Psoas muscle (tissue), 8 donors: ENCODE results near the gene LCN9. TPM values are rescaled to one million over a fixed set of nuclear protein-coding genes. Genes with fewer than 3 reads are reported as not detected.

ENCODE experiments used
- ATAC-seq, 4 donors: fragments of 200-7000 bp; cut with Tn5 transposase; one replicate each; pipeline ENCODE4 v1.9.1; 2020; ENCODE audit warnings: moderate library complexity in 3 of 4, mild to moderate bottlenecking in 2 of 4
- DNase-seq, 2 donors: peaks; one replicate each; pipeline ENCODE4 v3.0.0-alpha.2; 2020
- H3K27ac ChIP-seq: fragments of 200-600 bp; one replicate; pipeline ENCODE4 v1.8.0; 2022
- H3K27me3 ChIP-seq, 3 donors: fragments of 200-600 bp in 1 of 3; one replicate each; pipeline versions ENCODE4 v1.6.1 to v1.8.0; 2013 to 2022; ENCODE audit warnings: low read length in 2 of 3, mild to moderate bottlenecking in 2 of 3, moderate library complexity in 1 of 3; ENCODE audit not compliant: insufficient read depth in 3 of 3
- H3K36me3 ChIP-seq, 2 donors: fragments of 200-600 bp in 1 of 2; one replicate each; pipeline versions ENCODE4 v1.6.1 to v1.8.0; 2013 to 2022; ENCODE audit warnings: low read depth in 1 of 2, mild to moderate bottlenecking in 1 of 2, moderate library complexity in 1 of 2; ENCODE audit not compliant: insufficient read depth in 1 of 2
- H3K4me1 ChIP-seq: fragments of 200-600 bp; one replicate; pipeline ENCODE4 v1.8.0; 2022
- H3K4me3 ChIP-seq: fragments of 200-600 bp; one replicate; pipeline ENCODE4 v1.8.0; 2022; ENCODE audit warnings: mild to moderate bottlenecking
- H3K9me3 ChIP-seq: fragments of 200-600 bp; one replicate; pipeline ENCODE4 v1.8.0; 2022
- CTCF ChIP-seq: fragments of 200-600 bp; IDR thresholded peaks from one replicate; pipeline ENCODE4 v1.8.0; 2022; ENCODE audit warnings: antibody characterized with exemption
- WGBS, 3 donors: extraction: QIAGEN DNeasy Blood & Tissue Kit; methylation state at CpG; one replicate each; pipeline versions ENCODE4 v1.1.6 to v1.1.7; 2013; 5-methylcytosine and 5-hydroxymethylcytosine counted together
- intact Hi-C, 2 donors: fragments of 100-400 bp; cut with DNase I; formaldehyde crosslinking; loops; one replicate each; pipeline versions ENCODE4 v1.11.0 to v1.14.2; 2022
- polyA plus RNA-seq, 3 donors: library from polyadenylated mRNA; stranded (reverse); fragments of 200-250 nt; gene quantifications; one replicate each; pipeline ENCODE4 v1.2.3, GENCODE V29; 2013
- total RNA-seq, 4 donors: library from RNA; stranded (reverse); fragmentation: NEBNext Ultra II Directional in 2 of 4; extraction: Animal tissue kit (Norgen Biotek cat#: 25700) in 2 of 4; gene quantifications; one replicate each; pipeline versions ENCODE4 v1.2.1 to v1.2.4, GENCODE V29; 2021 to 2023
- donor health status: healthy with polysubstance abuse.
- donor health status: DM: no; HTN: no; CAD: no; lungs with moderate emphysema.
- donor health status: Bipolar disorder and iron deficiency.
- donor health status: healthy.
- donor health status: DM: yes; HTN: yes; CAD: no.
- donor health status: DM: no; HTN: no; CAD: no.
- donor health status: DM: no; HTN: no; CAD: no.
- donor health status: DM: yes; HTN: yes; CAD: no.

LCN9 gene
- total and polyA plus RNA-seq, 7 donors, result not detected

DNA sequence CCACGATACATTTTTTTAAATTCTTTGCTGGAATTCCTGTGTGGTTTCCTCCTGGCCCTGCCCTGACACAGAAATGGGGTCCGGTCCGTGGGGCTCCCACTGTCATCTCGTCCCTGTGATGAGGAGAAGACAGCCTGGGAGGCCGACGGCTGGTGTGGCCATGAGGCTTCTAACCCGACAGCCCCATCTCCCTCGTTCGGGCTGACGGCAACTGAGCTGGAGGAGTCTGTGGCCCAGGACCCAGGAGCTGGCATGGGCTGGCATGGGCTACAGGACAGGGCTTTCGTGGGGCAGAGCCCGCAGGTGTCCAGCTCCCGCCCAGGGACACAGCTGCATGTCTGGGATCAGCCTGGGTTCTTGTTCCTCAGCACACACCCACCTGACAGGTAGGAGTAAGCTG is 13.8 kb downstream of the LCN9 start:
- TF ChIP-seq CTCF, result no peak
- ATAC-seq (no peak), DNase-seq (no peak)
- H3K36me3 ChIP-seq, result no peaks in the 10 kb centered on the region
- intact Hi-C loops, result no loop called here
- no peaks in the 10 kb centered on the region for H3K9me3 ChIP-seq
- H3K4me3 ChIP-seq, result no peak overlapping the region
- peaks cover 0 to 20% (median 0%) of the 10 kb centered on the region in 3 donors for H3K27me3 ChIP-seq
- H3K27ac ChIP-seq, result no peak overlapping the region
- WGBS, 3 donors, result 79 to 81% (median 81%) methylated on average over 13 of the region's 13 CpGs
- no peaks in the 10 kb centered on the region for H3K4me1 ChIP-seq

DNA sequence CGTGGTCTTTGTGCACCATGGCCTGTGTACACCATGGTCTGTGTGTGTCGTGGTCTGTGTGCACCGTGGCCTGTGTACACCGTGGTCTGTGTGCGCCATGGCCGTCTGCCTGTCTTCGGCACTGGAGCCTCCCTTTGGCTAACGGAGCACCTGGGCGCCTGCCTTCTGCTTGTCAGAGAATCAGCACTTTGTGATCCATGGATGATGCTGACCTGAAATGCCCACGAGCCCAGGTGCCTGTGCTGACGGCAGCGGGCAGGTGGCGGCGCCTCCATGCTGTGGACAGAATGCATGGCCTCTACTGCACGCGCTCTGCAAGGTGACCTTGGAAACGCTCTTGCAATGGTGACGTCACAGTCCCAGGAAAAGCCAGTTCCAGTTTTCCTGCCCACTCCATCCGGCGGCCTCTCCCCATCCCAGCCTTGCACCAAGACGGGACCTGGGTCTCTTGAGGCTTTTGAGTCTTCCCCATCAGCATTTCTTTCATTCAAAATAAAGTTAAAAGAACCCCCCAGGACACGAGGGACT is 14.6 kb downstream of the LCN9 start:
- WGBS, 3 donors, result 77 to 81% (median 80%) methylated on average over 22 of the region's 22 CpGs
- no peaks in the 10 kb centered on the region for H3K36me3 ChIP-seq
- intact Hi-C loops, result no loop called here
- peaks cover 0 to 12% (median under 1%) of the 10 kb centered on the region in 3 donors for H3K27me3 ChIP-seq
- no peak overlapping the region for H3K27ac ChIP-seq
- H3K4me1 ChIP-seq, result no peaks in the 10 kb centered on the region
- ATAC-seq (no peak), DNase-seq (no peak)
- no peak overlapping the region for H3K4me3 ChIP-seq
- H3K9me3 ChIP-seq, result no peaks in the 10 kb centered on the region
- TF ChIP-seq CTCF, result no peak

DNA sequence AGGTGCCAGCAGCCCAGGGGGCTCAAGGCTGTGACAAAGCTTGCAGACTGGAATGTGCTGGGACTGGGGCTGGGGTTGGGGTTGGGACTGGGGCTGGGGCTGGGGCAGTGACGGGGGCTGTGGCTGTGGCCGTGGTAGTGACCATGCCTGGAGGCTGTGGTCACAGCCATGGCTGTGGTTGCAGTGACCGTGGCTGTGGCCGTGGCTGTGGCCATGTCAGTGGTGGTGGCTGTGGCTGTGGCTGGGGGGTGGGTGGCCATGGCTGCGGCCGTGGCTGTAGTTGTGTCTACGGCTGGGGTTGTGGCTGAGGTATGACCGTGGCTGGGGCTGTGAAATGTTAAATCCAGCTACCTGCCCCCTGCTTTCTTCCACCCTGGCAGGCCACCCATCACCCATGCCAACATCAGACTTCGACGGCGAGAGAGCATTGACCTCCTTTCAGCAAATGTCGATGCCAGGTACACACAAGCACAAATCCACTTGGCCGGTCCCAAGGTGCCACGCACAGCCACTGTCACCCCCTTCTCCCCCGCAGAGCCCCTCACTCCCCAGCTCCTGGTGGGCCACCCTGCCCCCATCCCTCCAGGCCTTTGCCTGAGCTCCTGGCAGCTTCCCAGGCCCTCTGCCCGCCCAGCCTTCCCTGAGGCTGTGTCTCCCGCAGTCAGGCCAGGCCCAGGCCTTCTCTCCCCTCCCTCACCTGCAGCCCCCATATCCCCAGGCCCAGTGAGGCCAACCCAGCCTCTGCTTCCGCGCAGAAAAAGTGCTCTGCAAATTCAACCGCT is 15.3 kb downstream of the LCN9 start:
- no peak overlapping the region for H3K4me3 ChIP-seq
- intact Hi-C loops, result no loop called here
- ATAC-seq (no peak), DNase-seq (no peak)
- no peaks in the 10 kb centered on the region for H3K36me3 ChIP-seq
- no peaks in the 10 kb centered on the region for H3K4me1 ChIP-seq
- H3K27me3 ChIP-seq, result peaks cover 0 to 13% (median 5%) of the 10 kb centered on the region in 3 donors
- no peak for TF ChIP-seq CTCF
- 87 to 91% (median 88%) methylated on average over 20 of the region's 20 CpGs for WGBS, 3 donors
- H3K27ac ChIP-seq, result no peak overlapping the region
- H3K9me3 ChIP-seq, result no peaks in the 10 kb centered on the region

DNA sequence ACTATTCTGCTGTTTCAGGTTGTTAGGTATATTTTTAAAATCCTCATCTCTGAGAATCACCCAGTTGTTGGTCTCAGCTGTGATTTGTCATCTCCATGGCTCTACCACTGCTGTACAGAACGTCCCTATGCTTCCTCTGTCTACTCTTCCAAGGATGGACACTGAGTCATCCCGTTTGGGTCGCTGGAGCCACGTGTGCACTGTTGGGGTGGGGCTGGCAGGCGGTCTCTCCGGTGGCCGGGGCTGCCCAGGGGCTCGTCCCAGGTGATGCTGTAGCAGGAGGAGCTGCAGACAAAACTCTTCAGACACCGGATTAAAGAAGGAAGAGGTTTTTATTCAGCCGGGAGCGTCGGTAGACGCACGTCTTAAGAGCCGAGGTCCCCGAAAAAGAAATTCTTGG is 16.9 kb downstream of the LCN9 start:
- Histone ChIP-seq H3K36me3 (no peaks in the 10 kb centered on the region), H3K4me3 (no peak overlapping the region), H3K9me3 (no peaks in the 10 kb centered on the region), H3K27ac (no peak overlapping the region), H3K27me3 (peaks cover 0 to 29% (median 5%) of the 10 kb centered on the region in 3 donors), H3K4me1 (no peaks in the 10 kb centered on the region)
- DNase-seq, result no peak
- intact Hi-C loops, result no loop called here
- ATAC-seq, result no peak
- TF ChIP-seq CTCF, result no peak
- WGBS, 3 donors, result 59 to 63% (median 60%) methylated on average over 16 of the region's 16 CpGs
